GM10248 (cell line): ENCODE measurements around the gene MORN5.
"Not testable (repeated sequence)": the region's sequence is repeated elsewhere in the genome, so short reads cannot be mapped to it uniquely, and the experiment has no call there.

Experiments used
- CTCF ChIA-PET: fragments of 300-600 bp; sonication (Branson Sonifier 250); formaldehyde crosslinking; extraction: SDS; loops from one replicate; lab custom pipeline; 2021; ENCODE audit warnings: antibody characterized with exemption; lab: Yijun Ruan, JAX
- POLR2A ChIA-PET: fragments of 350-650 bp; sonication (Branson Sonifier 250); formaldehyde crosslinking; extraction: SDS; loops from one replicate; lab custom pipeline; 2020; ENCODE audit warnings: antibody characterized with exemption; lab: Yijun Ruan, JAX
- DNase-seq: peaks from one replicate; pipeline ENCODE4 v3.0.0; 2012; ENCODE audit errors: extremely low spot score
- TF ChIP-seq, protein P1 (sequence below): IDR thresholded peaks from 2 replicates; pipeline ENCODE4 v1.5.1; 2012; ENCODE audit warnings: mild to moderate bottlenecking, low read depth; ENCODE audit errors: extremely low read depth, missing control alignments, control extremely low read depth

The MORN5 gene

DNA sequence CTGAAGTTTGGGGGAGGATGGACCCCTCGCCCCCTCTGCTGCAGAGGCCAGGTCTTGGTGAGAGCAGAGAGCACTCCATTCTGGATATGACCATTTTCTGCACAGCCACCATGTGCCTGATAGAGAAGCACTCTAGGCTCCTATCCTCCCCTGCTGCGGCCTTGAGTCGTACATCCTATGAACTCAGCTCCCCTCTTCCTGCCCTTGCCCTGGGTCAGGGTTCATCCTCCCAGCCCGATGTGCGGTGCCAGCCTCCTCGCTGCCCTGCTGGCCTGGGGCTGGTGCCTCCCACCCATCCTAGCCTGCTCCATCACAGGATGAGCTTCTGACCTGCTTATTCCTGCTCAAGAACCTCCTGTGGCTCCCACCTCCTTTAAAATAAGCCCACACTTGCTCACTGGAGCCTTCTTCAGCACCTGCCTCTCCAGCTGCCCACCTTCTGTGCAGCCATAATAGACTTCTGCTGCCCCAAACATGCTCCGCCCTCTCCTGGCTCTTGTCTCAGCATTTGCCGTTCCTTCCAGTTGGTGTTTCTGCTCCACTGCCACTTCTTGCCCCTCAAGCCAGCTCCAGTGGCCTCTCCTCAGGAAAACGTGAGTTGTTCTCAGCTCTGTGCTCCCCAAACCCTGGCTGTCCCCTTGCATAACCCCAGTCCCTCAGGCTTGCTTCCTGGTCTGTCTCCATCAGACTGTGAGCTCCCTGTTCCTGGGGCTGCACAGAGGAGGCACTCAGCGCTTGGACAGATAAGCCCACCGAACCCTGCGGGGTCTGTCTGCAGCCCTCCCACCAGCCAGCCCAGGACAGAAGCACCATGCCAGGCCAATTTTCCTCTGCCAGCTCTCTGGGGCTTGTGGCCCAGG, 44.3 kb upstream of the MORN5 start:
- TF ChIP-seq, protein P1, sequence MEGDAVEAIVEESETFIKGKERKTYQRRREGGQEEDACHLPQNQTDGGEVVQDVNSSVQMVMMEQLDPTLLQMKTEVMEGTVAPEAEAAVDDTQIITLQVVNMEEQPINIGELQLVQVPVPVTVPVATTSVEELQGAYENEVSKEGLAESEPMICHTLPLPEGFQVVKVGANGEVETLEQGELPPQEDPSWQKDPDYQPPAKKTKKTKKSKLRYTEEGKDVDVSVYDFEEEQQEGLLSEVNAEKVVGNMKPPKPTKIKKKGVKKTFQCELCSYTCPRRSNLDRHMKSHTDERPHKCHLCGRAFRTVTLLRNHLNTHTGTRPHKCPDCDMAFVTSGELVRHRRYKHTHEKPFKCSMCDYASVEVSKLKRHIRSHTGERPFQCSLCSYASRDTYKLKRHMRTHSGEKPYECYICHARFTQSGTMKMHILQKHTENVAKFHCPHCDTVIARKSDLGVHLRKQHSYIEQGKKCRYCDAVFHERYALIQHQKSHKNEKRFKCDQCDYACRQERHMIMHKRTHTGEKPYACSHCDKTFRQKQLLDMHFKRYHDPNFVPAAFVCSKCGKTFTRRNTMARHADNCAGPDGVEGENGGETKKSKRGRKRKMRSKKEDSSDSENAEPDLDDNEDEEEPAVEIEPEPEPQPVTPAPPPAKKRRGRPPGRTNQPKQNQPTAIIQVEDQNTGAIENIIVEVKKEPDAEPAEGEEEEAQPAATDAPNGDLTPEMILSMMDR: no peak
- DNase-seq: no peak
- ChIA-PET CTCF (interaction anchor here (0.5 to 9.3 kb wide), 7 partner anchors 7 to 337 kb away, joined by 3 to 75 read pairs (median 8); no protein-coding TSS in a partner anchor), POLR2A (no interaction called here)

- ChIA-PET CTCF (interaction anchor here (1.5 to 6.9 kb wide), 5 partner anchors 9 to 215 kb away, joined by 4 to 49 read pairs (median 8); no protein-coding TSS in a partner anchor), POLR2A (no interaction called here)
- TF ChIP-seq, protein P1: no peak
- no peak for DNase-seq
Measured at GRCh38 chr9:122116040-122116439, 43.7 kb upstream of the MORN5 start.

DNA sequence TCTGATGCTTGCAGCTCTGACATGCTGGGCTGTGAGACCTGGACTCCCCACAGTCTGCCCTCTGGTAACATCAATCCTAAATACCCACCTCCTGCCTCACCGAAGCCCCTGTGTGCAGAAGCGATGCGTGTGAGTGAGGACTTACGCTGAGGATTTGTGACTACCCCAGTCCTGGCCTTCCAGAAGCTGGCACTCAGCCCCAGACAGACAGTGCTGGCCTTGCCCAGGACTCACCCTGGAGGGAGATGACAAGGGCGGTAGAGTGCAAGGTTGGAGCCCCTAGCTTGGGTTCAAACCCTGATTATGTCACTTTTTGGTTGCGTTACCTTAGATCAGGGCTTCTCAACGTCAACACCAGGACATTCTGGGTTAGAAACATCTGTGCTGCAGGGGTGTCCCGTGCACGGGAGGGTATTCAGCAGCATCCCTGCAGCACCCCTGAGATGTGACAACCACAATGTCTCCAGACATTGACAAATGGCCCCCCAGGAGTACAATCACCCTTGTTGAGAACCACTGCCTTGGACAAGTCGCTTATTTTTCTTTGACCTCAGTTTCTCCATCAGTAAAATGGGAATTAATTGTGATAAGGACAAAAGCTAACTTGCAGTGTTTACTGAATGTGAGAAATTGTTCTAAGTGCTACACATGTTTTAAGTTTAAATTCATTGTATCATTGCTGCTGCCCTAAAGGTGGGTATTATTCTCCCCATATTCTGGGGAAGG, 43.1 kb upstream of the MORN5 start:
- ChIA-PET CTCF (interaction anchor here (1.5 to 6.9 kb wide), 6 partner anchors 8 to 234 kb away, joined by 3 to 49 read pairs (median 7); no protein-coding TSS in a partner anchor), POLR2A (no interaction called here)
- TF ChIP-seq, protein P1: no peak
- no peak for DNase-seq

DNA sequence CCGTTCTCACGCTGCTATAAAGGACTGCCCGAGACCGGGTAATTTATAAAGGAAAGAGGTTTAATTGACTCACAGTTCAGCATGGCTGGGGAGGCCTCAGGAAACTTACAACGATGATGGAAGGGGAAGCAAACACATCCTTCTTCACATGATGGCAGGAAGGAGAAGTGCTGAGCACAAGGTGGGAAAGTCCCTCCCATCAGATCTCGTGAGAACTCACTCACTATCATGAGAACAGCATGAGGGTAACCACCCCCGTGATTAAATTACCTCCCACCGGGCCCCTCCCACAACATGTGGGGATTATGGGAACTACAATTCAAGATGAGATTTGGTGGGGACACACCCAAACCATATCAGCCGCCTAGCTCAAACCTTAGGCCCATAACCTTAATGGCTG, 42.5 kb upstream of the MORN5 start:
- POLR2A ChIA-PET, DNase-seq: not testable (repeated sequence)
- CTCF ChIA-PET: interaction anchor here (1.6 to 6.9 kb wide), 5 partner anchors 9 to 234 kb away, joined by 3 to 49 read pairs (median 6); no protein-coding TSS in a partner anchor

DNA sequence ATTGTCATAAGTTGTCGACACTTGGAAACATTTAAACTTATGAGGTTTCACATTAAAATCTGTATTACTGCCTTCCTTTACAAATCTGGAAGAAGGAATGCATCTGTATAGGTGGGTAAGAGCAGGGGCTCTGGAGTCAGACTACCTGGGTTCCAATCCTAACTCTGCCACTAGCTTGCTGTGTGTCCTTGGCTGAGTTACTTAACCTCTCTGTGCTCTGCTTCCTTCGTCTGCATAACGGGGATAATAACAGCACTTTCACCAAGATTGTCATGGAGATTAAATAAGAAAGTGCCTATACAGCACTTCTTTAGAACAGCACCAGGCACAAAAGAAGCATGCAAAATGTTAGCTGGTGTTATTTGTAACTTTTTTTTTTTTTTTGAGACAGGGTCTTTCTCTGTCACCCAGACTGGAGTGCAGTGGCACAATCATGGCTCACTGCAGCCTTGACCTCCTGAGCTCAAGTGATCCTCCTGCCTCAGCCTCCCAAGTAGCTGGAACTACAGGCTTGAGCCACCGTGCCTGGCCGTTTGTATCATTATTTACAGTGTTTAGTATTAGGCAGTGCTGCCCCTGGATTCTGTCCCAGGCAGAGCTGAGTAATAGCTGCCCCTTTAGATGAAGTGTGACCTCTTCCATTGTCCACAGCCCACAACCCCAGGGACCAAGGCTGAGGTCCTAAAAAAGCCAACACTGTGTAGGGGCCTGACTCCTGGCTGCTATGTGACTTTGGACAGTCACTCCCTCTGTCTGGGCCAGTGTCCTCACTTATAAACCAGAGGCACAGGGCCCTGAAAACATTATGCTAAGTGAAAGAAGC, 41.2 kb upstream of the MORN5 start:
- POLR2A ChIA-PET: interaction anchor here (0.7 kb wide), 1 partner anchor 39 kb away, joined by 4 read pairs; no protein-coding TSS in a partner anchor
- TF ChIP-seq, protein P1: no peak
- CTCF ChIA-PET: interaction anchor here (6.9 kb wide), 1 partner anchor 20 kb away, joined by 49 read pairs; no protein-coding TSS in a partner anchor
- no peak for DNase-seq

- CTCF ChIA-PET: interaction anchor here (7.2 to 7.5 kb wide), 2 partner anchors 17 to 22 kb away, joined by 92 to 150 read pairs; no protein-coding TSS in a partner anchor
Measured at GRCh38 chr9:122119166-122119521, 40.6 kb upstream of the MORN5 start.

More at GRCh38 chr9:122119166-122119521, 40.6 kb upstream of the MORN5 start:
- no peak for DNase-seq
- POLR2A ChIA-PET: interaction anchor here (0.7 kb wide), 1 partner anchor 39 kb away, joined by 4 read pairs; no protein-coding TSS in a partner anchor
- TF ChIP-seq, protein P1: no peak
